ENCODE results near the gene CAPN10. TPM values are rescaled to one million over a fixed set of nuclear protein-coding genes. Genes with fewer than 3 reads are reported as not detected.

Gene CAPN10
- total and polyA plus RNA-seq, 9 donors: 2.2 to 34.3 (median 25.1) TPM

- Histone ChIP-seq H3K27ac (no peak overlapping the region), H3K4me3 (no peak overlapping the region), H3K9me3 (no peaks in the 10 kb centered on the region), H3K27me3 (no peaks in the 10 kb centered on the region), H3K4me1 (ENCODE audit: insufficient read depth) (peaks cover 5% of the 10 kb centered on the region), H3K36me3 (no peaks in the 10 kb centered on the region)
- TF ChIP-seq CTCF (IDR thresholded peaks at IDR 0.05): no peak
- no peak for TF ChIP-seq POLR2A (IDR thresholded peaks at IDR 0.05)
- no peak for TF ChIP-seq EP300 (IDR thresholded peaks at IDR 0.05)
- DNase-seq: peak in 1 of 5 donors; percentile 33
- WGBS, 3 donors: 83 to 88% (median 86%) methylated on average over 28 to 32 of the region's 32 CpGs
- intact Hi-C loops (cut with DNase I): no loop called here
Observed at GRCh38 chr2:240576436-240577205, 9.9 kb upstream of the CAPN10 start.

GRCh38 chr2:240577281-240578109 lies 9.0 kb upstream of the CAPN10 start:
- no peak for TF ChIP-seq POLR2A (IDR thresholded peaks at IDR 0.05)
- TF ChIP-seq EP300 (IDR thresholded peaks at IDR 0.05): no peak
- no peak for TF ChIP-seq CTCF (IDR thresholded peaks at IDR 0.05)
- no peak for DNase-seq
- H3K9me3 ChIP-seq: no peaks in the 10 kb centered on the region
- no peak overlapping the region for H3K27ac ChIP-seq
- intact Hi-C loops (cut with DNase I): no loop called here
- no peak overlapping the region for H3K4me3 ChIP-seq
- H3K27me3 ChIP-seq: no peaks in the 10 kb centered on the region
- H3K36me3 ChIP-seq: no peaks in the 10 kb centered on the region
- H3K4me1 ChIP-seq (ENCODE audit: insufficient read depth): peaks cover 5% of the 10 kb centered on the region
- 83 to 87% (median 86%) methylated on average over 24 to 26 of the region's 26 CpGs for WGBS, 3 donors

- peaks cover 5% of the 10 kb centered on the region for H3K4me1 ChIP-seq (ENCODE audit: insufficient read depth)
- DNase-seq: no peak
- H3K9me3 ChIP-seq: no peaks in the 10 kb centered on the region
- 82 to 88% (median 83%) methylated on average over 8 to 9 of the region's 9 CpGs for WGBS, 3 donors
- H3K36me3 ChIP-seq: no peaks in the 10 kb centered on the region
- TF ChIP-seq CTCF (IDR thresholded peaks at IDR 0.05): no peak
- TF ChIP-seq EP300 (IDR thresholded peaks at IDR 0.05): no peak
- TF ChIP-seq POLR2A (IDR thresholded peaks at IDR 0.05): no peak
- H3K27ac ChIP-seq: no peak overlapping the region
- H3K27me3 ChIP-seq: no peaks in the 10 kb centered on the region
- intact Hi-C loops (cut with DNase I): no loop called here
- H3K4me3 ChIP-seq: no peak overlapping the region
Observed at GRCh38 chr2:240578110-240578450, 8.5 kb upstream of the CAPN10 start.

GRCh38 chr2:240578488-240578887 lies 8.0 kb upstream of the CAPN10 start:
- no peak for TF ChIP-seq POLR2A (IDR thresholded peaks at IDR 0.05)
- TF ChIP-seq EP300 (IDR thresholded peaks at IDR 0.05): no peak
- TF ChIP-seq CTCF (IDR thresholded peaks at IDR 0.05): no peak
- peaks cover 5% of the 10 kb centered on the region for H3K4me1 ChIP-seq (ENCODE audit: insufficient read depth)
- no peaks in the 10 kb centered on the region for H3K9me3 ChIP-seq
- intact Hi-C loops (cut with DNase I): no loop called here
- WGBS, 3 donors: 80 to 89% (median 82%) methylated on average over 8 of the region's 8 CpGs
- DNase-seq: no peak
- no peaks in the 10 kb centered on the region for H3K27me3 ChIP-seq
- no peak overlapping the region for H3K4me3 ChIP-seq
- H3K27ac ChIP-seq: no peak overlapping the region
- no peaks in the 10 kb centered on the region for H3K36me3 ChIP-seq

All from ovary (tissue), 9 donors.